Karpas-422 (cell line): ENCODE measurements around the gene MYO18A. TPM values are rescaled to one million over a fixed set of nuclear protein-coding genes. Genes with fewer than 3 reads are reported as not detected.

Experiments
- DNase-seq: peaks from one replicate; pipeline ENCODE4 v3.0.0-alpha.2; 2015
- H2AFZ ChIP-seq: fragments of 200-600 bp; sonication (generic); 2 replicates; pipeline ENCODE4 v1.6.1; 2014; ENCODE audit warnings: antibody characterized with exemption, low read length, mixed read lengths
- H3K27ac ChIP-seq: fragments of 200-600 bp; sonication (generic); 2 replicates; pipeline ENCODE4 v1.5.1; 2014; ENCODE audit warnings: mild to moderate bottlenecking, low read length, moderate library complexity
- H3K27me3 ChIP-seq: fragments of 200-600 bp; sonication (generic); 2 replicates; pipeline ENCODE4 v1.6.1; 2014; ENCODE audit warnings: low read length, mixed read lengths
- H3K36me3 ChIP-seq: fragments of 200-600 bp; sonication (generic); 2 replicates; pipeline ENCODE4 v1.6.1; 2014; ENCODE audit warnings: low read length, mixed read lengths; ENCODE audit not compliant: insufficient read depth
- H3K4me1 ChIP-seq: fragments of 200-600 bp; sonication (generic); 2 replicates; pipeline ENCODE4 v1.6.1; 2014; ENCODE audit warnings: mild to moderate bottlenecking, low read length, mixed read lengths
- H3K4me2 ChIP-seq: fragments of 200-600 bp; sonication (generic); 2 replicates; pipeline ENCODE4 v1.6.1; 2014; ENCODE audit warnings: low read length, low read depth, mild to moderate bottlenecking; ENCODE audit not compliant: poor library complexity, severe bottlenecking
- H3K4me3 ChIP-seq: fragments of 200-600 bp; sonication (generic); 2 replicates; pipeline ENCODE4 v1.5.1; 2014; ENCODE audit warnings: mild to moderate bottlenecking, antibody characterized with exemption, low read length, mixed read lengths
- H3K79me2 ChIP-seq: fragments of 200-600 bp; sonication (generic); 2 replicates; pipeline ENCODE4 v1.6.1; 2014; ENCODE audit warnings: mild to moderate bottlenecking, low read length, mixed read lengths
- H3K9ac ChIP-seq: fragments of 200-600 bp; sonication (generic); 2 replicates; pipeline ENCODE4 v1.6.0; 2014; ENCODE audit warnings: low read length
- H3K9me2 ChIP-seq: fragments of 200-600 bp; sonication (generic), shearing (Covaris generic); replicated peaks from 2 replicates; pipeline ENCODE4 v1.6.0; 2014; ENCODE audit warnings: mild to moderate bottlenecking, low read length, moderate library complexity; ENCODE audit not compliant: insufficient read depth
- H3K9me3 ChIP-seq: fragments of 300-700, 200-600 bp; sonication (generic); 2 replicates; pipeline ENCODE4 v1.6.1; 2014; ENCODE audit warnings: low read length, mixed read lengths
- H4K20me1 ChIP-seq: fragments of 200-600 bp; sonication (generic); 2 replicates; pipeline ENCODE4 v1.6.1; 2014; ENCODE audit warnings: mild to moderate bottlenecking, antibody characterized with exemption, low read length, low read depth; ENCODE audit not compliant: insufficient read depth
- total RNA-seq: library from RNA; depleted of rRNA; stranded (reverse); fragments of >200 nt; shearing (Covaris generic); gene quantifications from 2 replicates; pipeline ENCODE4 v1.2.3, GENCODE V29; 2014; ENCODE audit warnings: low replicate concordance

MYO18A gene
- total RNA-seq, 1 experiment from 2014 or later, result 16.4 TPM

GRCh38 chr17:29124135-29124924 is 55.9 kb downstream of the MYO18A start:
- H4K20me1 ChIP-seq, result no peaks in the 10 kb centered on the region
- H3K79me2 ChIP-seq, result no peaks in the 10 kb centered on the region
- no peak overlapping the region for H3K4me2 ChIP-seq
- no peak overlapping the region for H3K27ac ChIP-seq
- H3K9me3 ChIP-seq, result no peaks in the 10 kb centered on the region
- H3K9ac ChIP-seq, result no peak overlapping the region
- H3K27me3 ChIP-seq, result no peaks in the 10 kb centered on the region
- no peaks in the 10 kb centered on the region for H3K36me3 ChIP-seq
- no peak overlapping the region for H3K4me3 ChIP-seq
- peak; percentile 86 for DNase-seq
- no peaks in the 10 kb centered on the region for H3K4me1 ChIP-seq
- H3K9me2 ChIP-seq, result no peaks in the 10 kb centered on the region
- H2AFZ ChIP-seq, result no peak overlapping the region

GRCh38 chr17:29123111-29123510 is 57.1 kb downstream of the MYO18A start:
- H3K27ac ChIP-seq, result no peak overlapping the region
- H4K20me1 ChIP-seq, result no peaks in the 10 kb centered on the region
- no peaks in the 10 kb centered on the region for H3K4me1 ChIP-seq
- no peak for DNase-seq
- no peaks in the 10 kb centered on the region for H3K9me2 ChIP-seq
- no peaks in the 10 kb centered on the region for H3K36me3 ChIP-seq
- H2AFZ ChIP-seq, result no peak overlapping the region
- H3K9me3 ChIP-seq, result no peaks in the 10 kb centered on the region
- no peaks in the 10 kb centered on the region for H3K79me2 ChIP-seq
- H3K4me2 ChIP-seq, result no peak overlapping the region
- no peak overlapping the region for H3K9ac ChIP-seq
- H3K27me3 ChIP-seq, result no peaks in the 10 kb centered on the region
- no peak overlapping the region for H3K4me3 ChIP-seq

DNA sequence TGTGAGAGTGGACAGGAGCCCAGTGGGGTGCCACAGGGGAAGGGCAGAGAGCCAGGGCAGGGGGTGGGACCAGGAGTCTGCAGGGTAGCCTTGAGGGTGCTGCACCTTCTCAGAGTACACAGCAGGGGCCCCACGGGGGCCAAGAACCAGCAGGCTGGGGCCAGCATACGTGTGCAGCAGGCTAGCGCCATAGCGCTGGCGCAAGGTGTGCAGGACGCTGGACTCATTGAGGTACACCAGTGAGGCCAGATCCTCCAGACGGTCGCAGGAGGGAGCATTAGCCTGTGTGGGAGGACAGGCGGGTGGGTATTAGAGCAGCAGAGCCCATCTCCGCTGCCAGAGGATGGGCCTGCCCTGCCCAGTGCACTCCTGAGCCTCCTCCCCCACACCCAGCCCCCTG is 58.8 kb downstream of the MYO18A start:
- no peak for DNase-seq
- H4K20me1 ChIP-seq, result peaks cover 6% of the 10 kb centered on the region; the same call in 1 of the 2 replicates
- H3K4me3 ChIP-seq, result no peak overlapping the region
- H3K4me1 ChIP-seq, result no peaks in the 10 kb centered on the region
- H3K9me3 ChIP-seq, result no peaks in the 10 kb centered on the region
- no peaks in the 10 kb centered on the region for H3K27me3 ChIP-seq
- H2AFZ ChIP-seq, result no peak overlapping the region
- no peaks in the 10 kb centered on the region for H3K36me3 ChIP-seq
- H3K79me2 ChIP-seq, result no peaks in the 10 kb centered on the region
- no peak overlapping the region for H3K4me2 ChIP-seq
- no peak overlapping the region for H3K9ac ChIP-seq
- no peak overlapping the region for H3K27ac ChIP-seq
- H3K9me2 ChIP-seq, result no peaks in the 10 kb centered on the region

DNA sequence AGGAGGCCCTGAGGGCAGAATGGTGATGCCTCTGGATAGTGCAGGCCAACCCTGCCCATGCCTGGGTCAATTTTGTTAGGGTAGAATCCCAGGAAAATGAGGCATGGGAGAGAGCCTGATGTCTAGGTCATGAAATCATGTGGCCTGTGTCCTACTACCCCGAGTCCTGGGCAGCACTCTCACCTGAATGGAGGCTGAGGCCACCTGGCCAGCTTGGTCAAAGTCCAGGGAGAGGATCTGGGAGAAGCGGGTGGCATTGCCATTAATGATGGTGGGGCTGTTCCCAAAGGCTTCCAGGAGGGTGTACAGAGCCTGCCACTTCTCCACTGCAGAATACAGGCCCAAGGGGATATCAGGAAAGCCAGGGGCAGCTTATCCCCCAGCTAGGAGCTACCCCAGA is 59.8 kb downstream of the MYO18A start:
- no peak for DNase-seq
- Histone ChIP-seq H4K20me1 (peaks cover 6% of the 10 kb centered on the region; the same call in 1 of the 2 replicates), H3K79me2 (no peaks in the 10 kb centered on the region), H3K27me3 (no peaks in the 10 kb centered on the region), H2AFZ (no peak overlapping the region), H3K36me3 (no peaks in the 10 kb centered on the region), H3K9ac (no peak overlapping the region), H3K4me1 (no peaks in the 10 kb centered on the region), H3K9me2 (no peaks in the 10 kb centered on the region), H3K27ac (no peak overlapping the region), H3K4me3 (no peak overlapping the region), H3K4me2 (no peak overlapping the region), H3K9me3 (no peaks in the 10 kb centered on the region)

- Histone ChIP-seq H3K9me2 (no peaks in the 10 kb centered on the region), H3K4me1 (no peaks in the 10 kb centered on the region), H3K4me3 (no peak overlapping the region), H3K27me3 (no peaks in the 10 kb centered on the region), H3K4me2 (no peak overlapping the region), H3K36me3 (no peaks in the 10 kb centered on the region), H3K9me3 (no peaks in the 10 kb centered on the region), H3K9ac (no peak overlapping the region), H4K20me1 (peaks cover 6% of the 10 kb centered on the region; the same call in 1 of the 2 replicates), H3K27ac (no peak overlapping the region), H3K79me2 (no peaks in the 10 kb centered on the region), H2AFZ (no peak overlapping the region)
- DNase-seq, result no peak
Measured at GRCh38 chr17:29119265-29119664, 60.9 kb downstream of the MYO18A start.

DNA sequence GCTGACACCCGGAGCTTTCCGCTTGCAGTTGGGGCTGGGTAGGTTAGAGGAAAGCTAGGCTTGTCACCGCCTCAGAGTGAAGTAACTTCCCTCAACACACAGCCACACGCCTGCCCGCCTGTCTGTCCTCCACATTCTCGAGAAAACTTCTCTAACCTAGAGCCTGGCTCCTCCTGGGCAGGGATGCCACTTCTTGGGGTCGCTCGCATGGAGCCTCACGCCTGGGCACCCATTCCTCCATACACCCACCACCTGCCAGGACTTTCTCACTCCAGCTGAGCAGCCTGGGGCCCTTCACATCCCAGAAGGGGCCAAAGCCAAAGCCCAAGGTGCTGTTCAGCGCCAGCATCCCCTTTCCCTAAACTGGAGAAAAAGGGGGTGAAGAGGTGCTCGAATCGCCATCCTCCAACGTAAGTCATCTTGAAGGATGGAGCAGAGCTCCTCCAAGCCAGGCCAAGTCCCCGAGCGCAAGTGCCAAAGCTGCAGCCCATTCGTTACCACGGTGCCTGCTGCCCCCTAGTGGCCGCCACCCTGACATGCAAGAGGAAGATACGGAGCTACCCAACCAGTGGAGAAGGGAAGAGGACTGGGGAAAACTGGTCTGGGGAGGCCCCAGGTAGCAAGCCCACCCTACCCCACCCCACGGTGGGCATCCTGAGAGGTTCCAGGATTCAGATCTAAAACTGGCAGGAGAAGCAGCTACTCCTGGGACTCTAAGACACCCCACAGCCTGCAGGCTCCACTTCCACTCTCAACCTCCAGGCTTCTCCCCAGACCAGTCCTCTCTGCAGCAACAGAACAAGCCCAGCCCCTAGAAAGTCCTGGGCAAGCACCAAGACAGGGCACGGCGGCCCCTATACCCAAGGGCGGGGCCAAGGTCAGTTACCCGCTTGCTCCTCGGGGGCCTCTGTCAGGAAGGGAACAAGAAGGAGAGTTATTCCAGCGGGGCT is 63.1 kb downstream of the MYO18A start:
- H3K4me2 ChIP-seq, result no peak overlapping the region

DNA sequence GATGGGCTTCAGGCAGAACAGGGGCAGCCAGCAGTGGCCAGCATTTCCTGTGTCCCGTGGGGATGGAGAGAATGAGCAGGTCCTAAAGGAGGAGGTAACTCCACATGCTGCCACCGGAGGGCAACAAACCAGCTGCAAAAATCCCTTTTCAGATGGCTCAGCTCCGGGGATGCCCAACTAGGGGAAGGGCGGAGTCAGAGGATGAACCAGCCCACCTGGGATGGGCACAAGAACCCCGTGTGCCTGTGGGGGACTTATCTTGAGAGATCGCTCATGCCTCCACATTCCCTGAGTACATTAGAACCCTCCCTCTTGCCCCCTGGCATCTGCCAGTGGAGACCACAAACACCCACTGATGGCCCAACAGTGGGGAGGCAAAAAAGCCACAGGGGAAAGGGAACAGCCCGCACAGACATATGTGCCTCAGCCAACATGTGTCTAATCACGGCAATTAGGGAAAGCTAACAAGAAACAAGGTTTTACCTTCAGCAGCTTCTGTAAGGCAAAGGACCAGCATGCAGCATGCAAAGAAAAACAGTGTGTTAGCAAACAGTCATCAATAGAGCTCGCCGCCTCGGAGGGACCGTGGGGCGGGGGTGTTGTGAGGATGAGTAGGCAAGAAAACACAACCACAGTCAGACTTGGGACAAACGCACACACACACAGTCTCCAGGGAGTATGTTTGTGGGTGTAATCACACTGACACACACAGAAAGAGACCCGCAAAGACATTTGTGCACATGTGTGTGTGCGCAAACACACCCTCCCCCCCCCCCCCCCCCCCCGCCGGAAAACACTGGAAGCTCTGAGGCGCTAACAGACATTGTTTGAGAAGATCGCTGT is 64.0 kb downstream of the MYO18A start:
- H3K27me3 ChIP-seq, result no peaks in the 10 kb centered on the region
- peaks cover 22% of the 10 kb centered on the region for H3K4me1 ChIP-seq
- no peak overlapping the region for H3K27ac ChIP-seq
- no peaks in the 10 kb centered on the region for H3K9me2 ChIP-seq
- no peak overlapping the region for H3K4me2 ChIP-seq
- peak; percentile 71 for DNase-seq
- H2AFZ ChIP-seq, result no peak overlapping the region
- H3K9ac ChIP-seq, result no peak overlapping the region
- H3K79me2 ChIP-seq, result no peaks in the 10 kb centered on the region
- no peaks in the 10 kb centered on the region for H3K36me3 ChIP-seq
- peaks cover 10% of the 10 kb centered on the region; the same call in 1 of the 2 replicates for H4K20me1 ChIP-seq
- no peak overlapping the region for H3K4me3 ChIP-seq
- no peaks in the 10 kb centered on the region for H3K9me3 ChIP-seq

More for the DNA sequence above, 63.1 kb downstream of the MYO18A start:
- Histone ChIP-seq H3K79me2 (no peaks in the 10 kb centered on the region), H3K9me2 (no peaks in the 10 kb centered on the region), H2AFZ (no peak overlapping the region), H3K4me3 (no peak overlapping the region), H3K9ac (no peak overlapping the region), H3K36me3 (no peaks in the 10 kb centered on the region), H3K9me3 (no peaks in the 10 kb centered on the region), H3K27me3 (no peaks in the 10 kb centered on the region), H3K4me1 (peaks cover 17% of the 10 kb centered on the region), H4K20me1 (peaks cover 9% of the 10 kb centered on the region; the same call in 1 of the 2 replicates), H3K27ac (no peak overlapping the region)
- peak; percentile 89 for DNase-seq
